ENCODE data around the gene APBA3. TPM values are rescaled to one million over a fixed set of nuclear protein-coding genes. Genes with fewer than 3 reads are reported as not detected.

APBA3 gene
- total RNA-seq, 3 donors from 2014 or later (not counting 1 experiment from before 2014, with no cell fraction given) = 39.9 to 53.6 (median 43.8) TPM

- Histone ChIP-seq H3K4me1 (ENCODE audit: control insufficient read depth, insufficient read depth, low read length) (no peaks in the 10 kb centered on the region), H3K9me3 (ENCODE audit: control insufficient read depth, insufficient read depth, low read length) (no peaks in the 10 kb centered on the region), H3K4me3 (ENCODE audit: low read length) (no peak overlapping the region), H3K36me3 (ENCODE audit: control insufficient read depth, insufficient read depth, low read length) (no peaks in the 10 kb centered on the region), H3K27me3 (ENCODE audit: control insufficient read depth, insufficient read depth, low read length) (no peaks in the 10 kb centered on the region), H3K27ac (ENCODE audit: low read length) (no peak overlapping the region)
- no peak for ATAC-seq
- TF ChIP-seq CTCF (IDR thresholded peaks at IDR 0.05) = no peak
- intact Hi-C loops (cut with micrococcal nuclease) = no loop called here
- H3K9me3 Mint-ChIP-seq = no peaks in the 10 kb centered on the region
- no peak for DNase-seq
- peaks cover 0 to 3% of the 10 kb centered on the region in 2 donors for H3K27me3 Mint-ChIP-seq (ENCODE audit: low read depth in 2 of 2)
- H3K4me1 Mint-ChIP-seq = no peaks in the 10 kb centered on the region
- WGBS (ENCODE audit: insufficient coverage) = 82% methylated on average over 20 of the region's 20 CpGs
- no peak overlapping the region for H3K4me3 Mint-ChIP-seq
- H3K36me3 Mint-ChIP-seq = no peaks in the 10 kb centered on the region
- no peak overlapping the region for H3K27ac Mint-ChIP-seq
Measured at GRCh38 chr19:3733549-3734309, 27.8 kb downstream of the APBA3 start.

GRCh38 chr19:3732108-3732507, 29.4 kb downstream of the APBA3 start:
- 100% methylated on average over 1 of the region's 1 CpG for WGBS (ENCODE audit: insufficient coverage)
- no peaks in the 10 kb centered on the region for H3K36me3 ChIP-seq (ENCODE audit: control insufficient read depth, insufficient read depth, low read length)
- ATAC-seq (no peak), DNase-seq (no peak)
- no peaks in the 10 kb centered on the region for H3K4me1 Mint-ChIP-seq
- no peaks in the 10 kb centered on the region for H3K27me3 ChIP-seq (ENCODE audit: control insufficient read depth, insufficient read depth, low read length)
- H3K36me3 Mint-ChIP-seq = no peaks in the 10 kb centered on the region
- H3K4me1 ChIP-seq (ENCODE audit: control insufficient read depth, insufficient read depth, low read length) = no peaks in the 10 kb centered on the region
- no peak overlapping the region for H3K27ac Mint-ChIP-seq
- no peak overlapping the region for H3K4me3 ChIP-seq (ENCODE audit: low read length)
- H3K9me3 ChIP-seq (ENCODE audit: control insufficient read depth, insufficient read depth, low read length) = no peaks in the 10 kb centered on the region
- H3K4me3 Mint-ChIP-seq = no peak overlapping the region
- no peak for TF ChIP-seq CTCF (IDR thresholded peaks at IDR 0.05)
- no peak overlapping the region for H3K27ac ChIP-seq (ENCODE audit: low read length)
- intact Hi-C loops (cut with micrococcal nuclease) = no loop called here
- peaks cover 0 to 3% of the 10 kb centered on the region in 2 donors for H3K27me3 Mint-ChIP-seq (ENCODE audit: low read depth in 2 of 2)
- H3K9me3 Mint-ChIP-seq = no peaks in the 10 kb centered on the region

- Mint-ChIP-seq H3K36me3 (no peaks in the 10 kb centered on the region), H3K4me1 (no peaks in the 10 kb centered on the region), H3K4me3 (no peak overlapping the region), H3K27me3 (ENCODE audit: low read depth in 2 of 2) (peaks cover 0 to 3% of the 10 kb centered on the region in 2 donors), H3K27ac (no peak overlapping the region), H3K9me3 (no peaks in the 10 kb centered on the region)
- intact Hi-C loops (cut with micrococcal nuclease) = no loop called here
- no peak for TF ChIP-seq CTCF (IDR thresholded peaks at IDR 0.05)
- DNase-seq (no peak), ATAC-seq (no peak)
- no peaks in the 10 kb centered on the region for H3K9me3 ChIP-seq (ENCODE audit: control insufficient read depth, insufficient read depth, low read length)
- H3K27ac ChIP-seq (ENCODE audit: low read length) = no peak overlapping the region
- no peaks in the 10 kb centered on the region for H3K36me3 ChIP-seq (ENCODE audit: control insufficient read depth, insufficient read depth, low read length)
- no peaks in the 10 kb centered on the region for H3K4me1 ChIP-seq (ENCODE audit: control insufficient read depth, insufficient read depth, low read length)
- H3K27me3 ChIP-seq (ENCODE audit: control insufficient read depth, insufficient read depth, low read length) = no peaks in the 10 kb centered on the region
- WGBS (ENCODE audit: insufficient coverage) = 95% methylated on average over 32 of the region's 32 CpGs
- no peak overlapping the region for H3K4me3 ChIP-seq (ENCODE audit: low read length)
Measured at GRCh38 chr19:3730457-3730958, 31.0 kb downstream of the APBA3 start.

Measured in natural killer cell (primary cell).